Mononuclear cell (primary cell): ENCODE data around the gene IVL. TPM values are rescaled to one million over a fixed set of nuclear protein-coding genes. Genes with fewer than 3 reads are reported as not detected.

Experiments used
- H3K27me3 ChIP-seq: 2 replicates; pipeline ENCODE4 v1.6.0; 2011; ENCODE audit warnings: low read length, control low read depth; ENCODE audit not compliant: insufficient read depth
- H3K4me1 ChIP-seq: 2 replicates; pipeline ENCODE4 v1.5.1; 2011; ENCODE audit warnings: mild to moderate bottlenecking, low read length, control low read depth; ENCODE audit not compliant: insufficient read depth
- H3K4me3 ChIP-seq: 2 replicates; pipeline ENCODE4 v1.5.1; 2011; ENCODE audit warnings: mild to moderate bottlenecking, low read length, moderate library complexity
- H3K9me3 ChIP-seq: 2 replicates; pipeline ENCODE4 v1.5.1; 2011; ENCODE audit warnings: low read depth, mild to moderate bottlenecking, control low read depth, low read length
- total RNA-seq: library from RNA; depleted of rRNA; stranded (reverse); fragments of >200 nt; gene quantifications from one replicate; pipeline ENCODE4 v1.2.3, GENCODE V29; 2012

The IVL gene, protein sequence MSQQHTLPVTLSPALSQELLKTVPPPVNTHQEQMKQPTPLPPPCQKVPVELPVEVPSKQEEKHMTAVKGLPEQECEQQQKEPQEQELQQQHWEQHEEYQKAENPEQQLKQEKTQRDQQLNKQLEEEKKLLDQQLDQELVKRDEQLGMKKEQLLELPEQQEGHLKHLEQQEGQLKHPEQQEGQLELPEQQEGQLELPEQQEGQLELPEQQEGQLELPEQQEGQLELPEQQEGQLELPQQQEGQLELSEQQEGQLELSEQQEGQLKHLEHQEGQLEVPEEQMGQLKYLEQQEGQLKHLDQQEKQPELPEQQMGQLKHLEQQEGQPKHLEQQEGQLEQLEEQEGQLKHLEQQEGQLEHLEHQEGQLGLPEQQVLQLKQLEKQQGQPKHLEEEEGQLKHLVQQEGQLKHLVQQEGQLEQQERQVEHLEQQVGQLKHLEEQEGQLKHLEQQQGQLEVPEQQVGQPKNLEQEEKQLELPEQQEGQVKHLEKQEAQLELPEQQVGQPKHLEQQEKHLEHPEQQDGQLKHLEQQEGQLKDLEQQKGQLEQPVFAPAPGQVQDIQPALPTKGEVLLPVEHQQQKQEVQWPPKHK
- total RNA-seq: not detected

DNA sequence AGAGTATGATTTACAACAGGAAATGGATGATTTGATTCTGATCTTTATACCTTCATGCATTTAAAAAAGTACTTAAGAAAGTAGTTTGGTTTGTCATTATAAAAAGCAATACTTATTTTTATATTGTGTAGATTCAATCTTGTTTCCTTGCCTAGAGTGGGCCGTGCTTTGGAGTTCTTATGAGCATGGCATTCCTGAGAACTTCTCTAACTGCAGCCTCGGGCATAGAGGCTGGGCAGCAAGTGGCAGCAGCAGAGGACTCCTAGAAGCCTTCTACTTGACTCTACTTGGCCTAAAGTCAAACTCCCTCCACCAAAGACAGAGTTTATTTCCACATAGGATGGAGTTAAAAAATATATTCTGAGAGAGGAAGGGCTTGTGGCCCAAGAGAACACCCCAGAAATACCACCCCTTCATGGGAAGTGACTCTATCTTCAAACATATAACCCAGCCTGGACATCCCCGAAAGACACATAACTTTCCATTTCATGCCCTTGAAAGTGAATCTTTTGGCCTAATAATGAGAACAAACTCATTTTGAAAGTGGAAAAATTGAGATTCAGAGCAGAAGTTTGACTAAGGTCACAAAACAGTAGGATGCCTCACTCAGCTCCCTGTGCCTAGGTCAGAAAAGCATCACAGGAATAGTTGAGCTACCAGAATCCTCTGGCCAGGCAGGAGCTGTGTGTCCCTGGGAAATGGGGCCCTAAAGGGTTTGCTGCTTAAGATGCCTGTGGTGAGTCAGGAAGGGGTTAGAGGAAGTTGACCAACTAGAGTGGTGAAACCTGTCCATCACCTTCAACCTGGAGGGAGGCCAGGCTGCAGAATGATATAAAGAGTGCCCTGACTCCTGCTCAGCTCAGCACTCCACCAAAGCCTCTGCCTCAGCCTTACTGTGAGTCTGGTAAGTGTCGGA, at the start of gene IVL:
Gene IVL, plus strand, starts transcription at position 861 of the 916 bp plus-strand sequence. CDS start 1,252 bp downstream, outside the sequence.
- no peak within 1 kb of the TSS for H3K4me3 ChIP-seq

DNA sequence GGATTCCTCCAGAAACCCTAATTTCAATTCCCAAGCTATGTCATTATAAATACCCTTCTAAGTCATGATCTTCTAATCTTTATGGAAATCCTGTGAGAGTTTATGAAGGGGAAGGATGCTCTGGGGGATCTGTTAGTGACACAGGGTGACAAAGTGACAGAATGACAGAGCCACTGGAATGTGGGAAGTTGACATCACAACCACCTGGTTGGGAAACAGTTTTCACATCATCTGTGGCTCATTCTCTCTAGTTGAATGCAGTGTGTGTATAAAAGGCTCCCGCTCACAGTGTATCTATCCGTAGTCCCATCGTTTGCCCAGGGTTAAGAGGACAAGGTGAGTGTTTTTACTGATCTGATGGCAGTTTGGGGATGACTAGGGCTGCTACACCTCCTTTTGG, 48.6 kb upstream of the IVL start, which contains the start of gene LCE7A:
Gene LCE7A, plus strand, starts transcription at position 301 of the 400 bp plus-strand sequence. CDS start 702 bp downstream, outside the sequence.
- no peaks in the 10 kb centered on the region for H3K9me3 ChIP-seq
- H3K4me1 ChIP-seq: no peaks in the 10 kb centered on the region
- H3K27me3 ChIP-seq: no peaks in the 10 kb centered on the region
- H3K4me3 ChIP-seq: no peak within 1 kb of the TSS

More for the DNA sequence above, at the start of gene IVL:
- no peaks in the 10 kb centered on the region for H3K9me3 ChIP-seq
- H3K27me3 ChIP-seq: no peaks in the 10 kb centered on the region
- H3K4me1 ChIP-seq: no peaks in the 10 kb centered on the region

DNA sequence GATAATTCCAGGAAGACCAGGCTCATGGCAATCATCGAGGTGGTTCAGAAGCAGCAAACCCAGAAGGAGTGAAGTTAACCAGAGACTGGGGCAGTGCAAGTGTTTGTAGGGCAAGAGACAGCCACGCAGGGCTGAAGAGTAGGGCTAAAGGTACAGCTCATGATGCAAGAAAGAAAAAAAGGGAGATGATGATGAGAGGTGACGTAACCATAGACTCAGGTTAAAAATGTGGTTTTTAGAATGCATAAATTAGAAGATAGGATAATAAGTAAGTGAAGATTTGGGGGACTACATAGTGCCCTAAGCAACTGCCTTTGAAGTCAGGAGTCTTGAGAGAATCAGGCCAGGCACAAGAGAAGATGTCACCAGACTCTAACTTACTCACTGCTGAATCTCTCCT, 48.2 kb upstream of the IVL start:
- Histone ChIP-seq H3K9me3 (no peaks in the 10 kb centered on the region), H3K4me3 (no peak overlapping the region), H3K27me3 (no peaks in the 10 kb centered on the region), H3K4me1 (no peaks in the 10 kb centered on the region)

DNA sequence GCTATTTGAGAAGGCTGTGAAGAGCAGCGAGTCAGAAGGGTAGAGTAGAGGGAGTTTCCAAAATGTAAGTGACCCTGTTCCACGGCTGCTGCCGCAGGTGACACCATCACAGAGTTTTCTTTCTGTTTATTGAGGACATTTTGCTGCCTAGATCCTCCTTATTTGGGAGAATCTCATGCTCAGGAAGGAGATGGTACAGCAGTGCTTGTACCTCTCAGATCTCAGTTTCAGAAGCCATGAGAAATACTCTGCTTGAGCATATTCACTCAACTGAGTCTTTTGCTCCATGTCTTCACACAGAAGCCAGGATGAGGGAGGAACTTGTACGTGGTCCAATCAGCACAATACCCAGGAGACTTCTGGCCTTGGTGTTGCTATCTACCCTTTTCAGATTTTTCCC, 47.0 kb upstream of the IVL start:
- H3K9me3 ChIP-seq: no peaks in the 10 kb centered on the region
- H3K27me3 ChIP-seq: no peaks in the 10 kb centered on the region
- no peak overlapping the region for H3K4me3 ChIP-seq
- H3K4me1 ChIP-seq: no peaks in the 10 kb centered on the region

DNA sequence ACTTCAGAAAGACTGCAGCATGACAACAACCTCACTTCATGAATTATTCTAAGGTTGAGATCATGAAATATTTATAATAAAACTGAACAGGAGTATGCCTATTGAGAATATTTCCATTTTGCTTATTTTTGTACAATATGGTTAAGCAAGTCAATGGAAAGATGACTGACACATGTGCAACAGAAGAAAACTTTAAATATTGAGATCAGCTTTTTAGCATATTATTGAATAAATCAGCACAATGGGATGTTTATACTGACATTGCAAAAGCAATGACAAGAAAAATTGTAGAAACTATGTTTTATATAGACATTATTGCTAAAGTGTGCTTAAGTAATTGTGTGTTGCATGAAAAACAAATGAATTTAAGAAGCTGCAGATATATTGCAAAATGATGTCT, 43.9 kb upstream of the IVL start:
- Histone ChIP-seq H3K4me3 (no peak overlapping the region), H3K4me1 (no peaks in the 10 kb centered on the region), H3K27me3 (peaks cover 2% of the 10 kb centered on the region), H3K9me3 (no peaks in the 10 kb centered on the region)

DNA sequence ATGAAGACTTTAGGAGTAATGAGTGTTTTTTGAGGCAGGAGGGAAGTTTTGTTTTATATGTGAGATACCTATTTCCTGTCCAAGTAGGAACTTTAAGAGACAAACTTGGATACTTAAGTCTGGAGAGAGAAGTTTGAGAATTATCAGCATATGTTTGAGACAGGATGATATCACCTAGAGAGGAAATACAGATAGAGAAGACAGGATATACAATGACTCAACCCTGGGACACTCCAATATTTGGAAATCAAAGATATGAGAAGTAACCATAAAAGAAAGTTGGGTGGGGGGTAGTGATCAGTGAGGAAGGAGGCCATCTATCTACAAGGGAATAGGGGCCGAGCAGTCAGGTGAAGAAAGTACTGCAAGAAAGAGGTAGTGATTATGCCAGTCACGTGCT, 42.0 kb upstream of the IVL start:
- Histone ChIP-seq H3K27me3 (peaks cover 2% of the 10 kb centered on the region), H3K4me3 (no peak overlapping the region), H3K4me1 (no peaks in the 10 kb centered on the region), H3K9me3 (no peaks in the 10 kb centered on the region)

DNA sequence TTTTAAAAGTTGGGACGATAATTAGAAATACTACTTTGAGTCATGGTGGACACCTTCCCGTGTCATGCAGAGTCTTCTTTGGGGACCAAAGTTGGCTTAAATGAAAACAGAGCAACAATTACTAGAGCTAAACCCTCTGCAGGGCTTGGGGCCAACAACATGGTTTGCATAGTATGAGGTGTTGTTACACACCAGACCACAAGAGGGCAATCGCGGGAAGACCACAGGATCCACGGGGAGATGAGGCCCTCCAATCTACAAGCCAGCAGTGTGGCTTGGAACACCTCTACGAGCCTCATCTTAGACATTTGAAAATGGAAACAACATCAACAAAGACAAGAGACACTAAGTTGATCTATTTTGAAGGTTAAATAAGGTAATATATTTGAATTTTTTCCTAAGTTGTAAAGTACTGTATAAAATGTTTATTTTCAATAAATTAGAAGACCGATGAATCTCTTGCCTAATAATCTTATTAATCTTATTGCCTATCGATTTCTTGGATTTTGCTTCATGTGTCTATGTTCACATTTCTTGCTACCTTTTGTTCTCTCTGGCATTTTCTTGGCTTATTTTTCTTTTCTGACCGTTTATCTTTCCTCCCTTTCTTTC, 38.4 kb upstream of the IVL start:
- no peaks in the 10 kb centered on the region for H3K9me3 ChIP-seq
- no peak overlapping the region for H3K4me3 ChIP-seq
- no peaks in the 10 kb centered on the region for H3K4me1 ChIP-seq
- H3K27me3 ChIP-seq: peaks cover 5% of the 10 kb centered on the region

DNA sequence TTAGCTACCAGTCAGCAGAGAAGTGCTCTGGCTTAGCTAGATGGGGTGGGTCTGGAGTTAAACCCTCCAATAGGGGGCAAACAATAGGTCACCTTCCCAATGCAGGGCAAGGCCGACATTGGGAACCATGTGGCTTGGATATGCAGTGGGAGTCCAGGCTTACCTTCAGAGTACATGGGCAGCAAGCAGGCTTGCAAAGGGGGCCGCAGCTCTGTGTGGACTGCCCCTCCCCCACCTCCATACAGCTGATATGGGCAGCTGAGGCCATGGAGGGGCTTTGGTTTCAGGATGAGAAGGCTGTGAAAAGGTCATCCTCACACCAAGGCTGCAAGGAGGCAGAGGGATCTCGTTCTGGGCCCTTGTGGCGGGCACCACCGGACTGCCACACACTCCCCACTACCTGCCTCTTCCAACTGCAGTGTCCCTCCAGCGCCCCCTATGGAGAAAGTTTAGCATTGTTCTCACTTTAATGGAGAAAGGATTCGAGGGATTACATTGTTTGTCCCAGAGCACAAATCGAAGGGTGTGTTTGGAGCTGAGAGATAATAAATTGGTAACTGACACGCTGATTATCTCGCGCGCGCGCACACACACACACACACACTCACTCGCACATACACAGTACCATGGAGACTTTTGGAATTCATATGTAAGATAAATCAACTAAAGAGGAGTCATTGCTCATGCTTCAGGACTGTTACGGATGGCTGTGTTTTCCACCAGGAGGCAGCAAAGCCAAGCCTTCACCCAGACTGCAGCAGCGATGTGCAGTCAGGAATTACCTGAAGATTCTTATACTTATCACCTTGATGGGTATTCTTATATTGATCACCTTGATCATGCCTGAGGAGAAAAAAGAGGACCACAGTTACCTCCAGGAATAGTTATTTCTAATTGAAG, 37.3 kb upstream of the IVL start:
- no peaks in the 10 kb centered on the region for H3K4me1 ChIP-seq
- no peak overlapping the region for H3K4me3 ChIP-seq
- no peaks in the 10 kb centered on the region for H3K9me3 ChIP-seq

DNA sequence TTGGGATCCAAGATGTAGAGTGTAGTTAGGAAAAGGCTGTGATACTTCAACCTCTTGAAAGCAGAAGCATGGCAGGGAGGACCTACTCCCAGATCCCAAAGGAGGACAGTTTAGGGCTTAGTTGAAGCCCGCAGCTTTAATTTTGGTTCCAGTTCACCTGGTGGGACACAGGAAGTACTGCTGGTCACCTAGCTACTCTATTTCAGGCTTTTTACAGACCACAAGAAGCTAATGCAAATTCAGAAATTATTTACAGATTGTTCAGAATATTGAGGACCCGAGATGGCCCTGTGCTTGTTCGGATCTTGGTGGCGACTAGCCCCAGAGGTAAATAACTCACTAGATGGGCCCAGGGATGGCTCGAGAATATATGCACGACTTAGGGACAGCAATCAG, 36.6 kb upstream of the IVL start:
- Histone ChIP-seq H3K27me3 (peaks cover 5% of the 10 kb centered on the region), H3K9me3 (no peaks in the 10 kb centered on the region), H3K4me1 (no peaks in the 10 kb centered on the region)

More for the DNA sequence above, 37.3 kb upstream of the IVL start:
- H3K27me3 ChIP-seq: peaks cover 5% of the 10 kb centered on the region

DNA sequence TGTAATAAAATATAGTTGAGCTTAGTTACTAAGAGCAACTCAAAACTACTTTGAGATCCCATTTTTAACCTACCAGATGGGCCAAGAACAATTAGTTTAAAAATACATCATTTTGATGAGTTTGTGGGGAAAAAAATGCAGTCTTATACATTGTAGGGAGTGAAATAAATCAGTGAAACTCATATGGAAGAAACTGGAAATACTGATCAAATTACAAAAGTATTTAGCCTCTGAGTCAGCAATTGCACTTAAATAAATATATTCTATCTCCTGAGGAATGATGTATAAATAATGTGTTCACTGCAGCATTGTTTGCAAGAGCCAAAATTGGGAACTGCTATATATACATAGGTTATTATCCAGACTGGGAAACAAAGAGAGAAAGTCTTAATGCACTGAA, 34.9 kb upstream of the IVL start:
- peaks cover 2% of the 10 kb centered on the region for H3K27me3 ChIP-seq
- H3K4me1 ChIP-seq: no peaks in the 10 kb centered on the region
- no peaks in the 10 kb centered on the region for H3K9me3 ChIP-seq
- H3K4me3 ChIP-seq: no peak overlapping the region

More for the DNA sequence above, 36.6 kb upstream of the IVL start:
- no peak overlapping the region for H3K4me3 ChIP-seq

DNA sequence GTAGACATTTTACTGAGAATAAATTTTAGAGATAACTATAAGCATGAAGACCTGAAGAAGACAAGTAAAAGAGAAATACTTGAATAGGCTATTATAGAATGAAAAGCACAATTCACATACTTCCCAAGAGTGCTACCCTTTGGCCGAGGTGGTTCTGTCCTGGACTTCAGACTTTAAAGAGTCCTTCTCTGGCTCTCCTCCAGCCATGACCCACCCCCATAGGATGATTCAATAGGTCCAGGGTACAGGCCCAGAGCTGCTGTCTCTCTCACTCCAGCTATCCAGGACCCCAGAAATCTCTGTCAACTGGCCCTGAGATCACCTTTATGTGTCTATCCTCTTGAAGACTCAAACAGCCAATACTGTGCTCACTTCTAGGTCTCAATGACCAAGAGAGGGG, 31.5 kb upstream of the IVL start:
- Histone ChIP-seq H3K9me3 (no peaks in the 10 kb centered on the region), H3K4me3 (no peak overlapping the region), H3K4me1 (no peaks in the 10 kb centered on the region), H3K27me3 (peaks cover 2% of the 10 kb centered on the region)

DNA sequence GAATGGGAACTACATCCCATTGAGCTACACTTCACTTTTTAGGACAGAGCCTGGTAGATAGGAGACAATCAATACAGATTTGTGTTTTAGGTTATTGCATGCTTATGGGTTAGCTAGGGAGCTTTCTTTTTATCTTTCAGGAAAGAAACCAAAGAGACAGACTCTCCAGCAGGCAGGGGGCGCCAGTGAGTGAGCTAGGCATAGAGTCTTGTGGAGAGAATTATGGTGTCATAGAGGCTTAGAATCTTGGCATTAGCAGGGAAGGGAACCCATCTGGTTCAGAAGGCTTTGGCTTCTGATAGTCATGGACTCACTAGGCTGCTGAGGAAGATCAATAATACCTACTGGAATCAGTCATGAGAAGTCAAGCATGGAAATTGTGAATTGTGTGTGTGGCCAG, 30.3 kb upstream of the IVL start, which contains the start of gene SMCP:
Gene SMCP, plus strand, starts transcription at position 281 of the 400 bp plus-strand sequence. CDS start 6,101 bp downstream, outside the sequence.
- no peaks in the 10 kb centered on the region for H3K4me1 ChIP-seq
- no peaks in the 10 kb centered on the region for H3K27me3 ChIP-seq
- H3K4me3 ChIP-seq: no peak within 1 kb of the TSS
- H3K9me3 ChIP-seq: no peaks in the 10 kb centered on the region

DNA sequence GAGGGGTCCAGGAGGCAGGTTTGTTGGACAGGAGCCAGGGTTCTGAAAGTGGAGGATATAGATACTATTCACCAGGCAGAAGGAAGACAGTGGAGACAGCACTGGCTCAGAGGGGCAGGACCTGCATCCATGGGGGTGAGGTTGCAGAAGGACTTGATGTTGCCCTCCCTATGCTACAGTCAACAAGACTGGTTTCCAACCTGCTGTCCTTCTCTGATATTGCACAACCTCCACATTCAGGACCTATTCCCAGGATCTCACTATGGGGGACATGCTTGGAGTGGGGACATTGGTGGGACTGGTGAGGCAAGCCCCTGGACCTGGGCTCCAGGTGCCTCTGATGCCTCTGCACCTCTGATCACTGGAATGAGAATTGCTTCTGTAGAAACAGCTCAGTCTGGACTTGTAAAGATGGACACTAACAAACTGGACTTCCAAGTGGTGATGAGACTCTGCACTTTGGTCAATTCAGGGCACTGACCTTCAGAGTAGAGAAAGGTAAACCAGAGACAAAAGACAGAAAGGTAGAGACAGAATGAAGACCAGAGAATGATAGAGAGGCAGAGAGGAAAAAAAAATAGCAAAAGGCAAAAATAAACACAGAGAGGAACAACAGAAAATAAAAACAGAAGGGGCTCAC, 28.7 kb upstream of the IVL start:
- Histone ChIP-seq H3K4me3 (no peak overlapping the region), H3K9me3 (no peaks in the 10 kb centered on the region), H3K4me1 (no peaks in the 10 kb centered on the region), H3K27me3 (no peaks in the 10 kb centered on the region)
